K562 (cell line): ENCODE data around the gene INHBE. TPM values are rescaled to one million over a fixed set of nuclear protein-coding genes. Genes with fewer than 3 reads are reported as not detected.

ENCODE experiments used
- AFF1 ChIP-seq, 2 experiments: fragments of 450-650 bp; IDR thresholded peaks; 2 replicates each; pipeline ENCODE4 v1.6.1; 2018; ENCODE audit warnings: mild to moderate bottlenecking in 2 of 2, low read depth in 1 of 2; ENCODE audit not compliant: partially characterized antibody in 2 of 2
- ARNT ChIP-seq, 2 experiments: fragments of 450-650 bp; IDR thresholded peaks; 2 replicates each; pipeline ENCODE4 v1.6.1; 2016; ENCODE audit warnings: mild to moderate bottlenecking in 1 of 2
- EZH2 ChIP-seq: IDR thresholded peaks from 2 replicates; pipeline ENCODE4 v1.6.1; 2012; ENCODE audit warnings: low read depth, mild to moderate bottlenecking, inconsistent platforms, low read length, borderline replicate concordance
- FOSL1 ChIP-seq: fragments of 200-800 bp; sonication (Bioruptor generic); conservative IDR thresholded peaks from 2 replicates; pipeline ENCODE4 v1.6.1; 2016; ENCODE audit warnings: missing genetic modification characterization, missing compliant biosample characterization
- IFI16 ChIP-seq: fragments of 250-450 bp; sonication (Bioruptor Pico); IDR thresholded peaks from 2 replicates; pipeline ENCODE4 v2.1.2; 2022; ENCODE audit warnings: mild to moderate bottlenecking, inconsistent platforms
- MAZ ChIP-seq, 2 experiments: fragments of 450-650 bp in 1 of 2; sonication (generic) in 1 of 2; formaldehyde crosslinking; IDR thresholded peaks in 1 of 2; conservative IDR thresholded peaks in 1 of 2; 2 replicates each; pipeline versions ENCODE4 v1.4.0 to v1.5.0; 2020; ENCODE audit warnings: mild to moderate bottlenecking in 1 of 2, missing genetic modification reagents in 1 of 2
- NR2C1 ChIP-seq, 2 experiments: fragments of 450-650 bp; IDR thresholded peaks; 2 replicates each; pipeline ENCODE4 v1.6.1; 2017; ENCODE audit warnings: mild to moderate bottlenecking in 2 of 2, antibody characterized with exemption in 1 of 2, inconsistent platforms in 1 of 2, missing compliant biosample characterization in 1 of 2, missing genetic modification characterization in 1 of 2
- PATZ1 ChIP-seq: fragments of 250-450 bp; sonication (Bioruptor Pico); IDR thresholded peaks from 2 replicates; pipeline ENCODE4 v1.5.0; 2020; ENCODE audit warnings: mild to moderate bottlenecking, borderline replicate concordance
- PBX2 ChIP-seq, 2 experiments: IDR thresholded peaks in 1 of 2; conservative IDR thresholded peaks in 1 of 2; 2 replicates each; pipeline ENCODE4 v1.6.1; 2016; ENCODE audit warnings: low read depth in 2 of 2, mild to moderate bottlenecking in 1 of 2, missing compliant biosample characterization in 1 of 2, missing genetic modification characterization in 1 of 2, moderate library complexity in 1 of 2
- RAD21 ChIP-seq, 2 experiments: fragments of 250-450 bp in 1 of 2; fragments of 450-650 bp in 1 of 2; sonication (Bioruptor Pico) in 1 of 2; formaldehyde crosslinking in 1 of 2; IDR thresholded peaks in 1 of 2; conservative IDR thresholded peaks in 1 of 2; 2 replicates each; pipeline versions ENCODE4 v1.4.0 to v1.8.0; 2020 to 2022; ENCODE audit warnings: mild to moderate bottlenecking in 2 of 2, moderate library complexity in 1 of 2
- SMAD1 ChIP-seq: fragments of 150-350 bp; IDR thresholded peaks from 2 replicates; pipeline ENCODE4 v1.6.1; 2014; ENCODE audit warnings: low read length, low read depth; ENCODE audit not compliant: partially characterized antibody
- TBL1XR1 ChIP-seq, 2 experiments: IDR thresholded peaks; 2 replicates each; pipeline ENCODE4 v1.6.1; 2012; ENCODE audit warnings: improper control_type of control experiment in 2 of 2, low read length in 2 of 2, mild to moderate bottlenecking in 1 of 2
- TCF15 ChIP-seq: fragments of 250-450 bp; sonication (Bioruptor Pico); IDR thresholded peaks from 2 replicates; pipeline ENCODE4 v1.8.0; 2022; ENCODE audit warnings: moderate library complexity, mild to moderate bottlenecking, inconsistent platforms
- ZNF717 ChIP-seq: fragments of 250-450 bp; sonication (Bioruptor Pico); IDR thresholded peaks from 2 replicates; pipeline ENCODE4 v1.5.0; 2021
- ZNF766 ChIP-seq: fragments of 200-800 bp; sonication (Bioruptor generic); conservative IDR thresholded peaks from 2 replicates; pipeline ENCODE4 v1.6.1; 2016; ENCODE audit warnings: missing genetic modification characterization, missing compliant biosample characterization
- polyA plus RNA-seq, 8 experiments: library from polyadenylated mRNA; depleted of rRNA in 4 of 8; stranded (reverse) in 5 of 8; unstranded in 3 of 8; fragments of >200 nt; fragmentation: Nextera tagmentation in 2 of 8; fragmentation: Illumina TruSeq in 1 of 8; extraction: Ambion mirVana in 2 of 8; extraction: Trizol in 1 of 8; gene quantifications; 2 replicates each; pipeline versions ENCODE4 v1.2.1 to v1.2.3, GENCODE V29; 2011 to 2014; ENCODE audit warnings: inconsistent platforms in 1 of 8, missing spikeins in 1 of 8
- total RNA-seq, 7 experiments: library from RNA; depleted of rRNA in 6 of 7; stranded (reverse); fragments of >200 nt in 6 of 7; fragmentation: Illumina TruSeq in 2 of 7; extraction: Trizol in 2 of 7; gene quantifications; 2 replicates each; pipeline versions ENCODE4 v1.2.1 to v1.2.3, GENCODE V29; 2011 to 2021; ENCODE audit warnings: low replicate concordance in 1 of 7

The INHBE gene
- total and polyA plus RNA-seq, 9 of the 15 experiments (the other 6 are each of a cell fraction or from before 2014, with no cell fraction given) = 0.94 to 9.9 (median 7.3) TPM

- peak in 1 of 2 experiments; percentile 59; a peak in 1 of 4 replicates for TF ChIP-seq TBL1XR1 (IDR thresholded peaks at IDR 0.05; ENCODE audit: low read length in 2 of 2)
- no peak for TF ChIP-seq EZH2
- TF ChIP-seq RAD21 (CRISPR knock-in tag; conservative IDR thresholded peaks at IDR 0.05 in 1 of 2, IDR thresholded peaks at IDR 0.05 in 1 of 2) = peak in 1 of 2 experiments; percentile 4; a peak in 1 of 4 replicates
- peak; percentile 55 to 59; a peak in 3 of 4 replicates for TF ChIP-seq MAZ (CRISPR knock-in tag; conservative IDR thresholded peaks at IDR 0.05 in 1 of 2, IDR thresholded peaks at IDR 0.05 in 1 of 2)
- peak in 1 of 2 experiments; percentile 61; a peak in 2 of 4 replicates for TF ChIP-seq ARNT (IDR thresholded peaks at IDR 0.05)
- TF ChIP-seq FOSL1 (tag) = peak; percentile 48; the same call in 1 of the 2 replicates
- peak; percentile 21; the same call in 1 of the 2 replicates for TF ChIP-seq IFI16 (CRISPR knock-in tag)
- TF ChIP-seq NR2C1 (IDR thresholded peaks at IDR 0.05) = 0 out of 2 replicates have a peak, but pooled peaks have one; percentile 2
- peak; percentile 38; the same call in 1 of the 2 replicates for TF ChIP-seq NR2C1 (tag; IDR thresholded peaks at IDR 0.05)
- 0 out of 2 replicates have a peak, but pooled peaks have one; percentile 17 for TF ChIP-seq ZNF717 (CRISPR knock-in tag)
- TF ChIP-seq SMAD1 = peak; percentile 47
- peak in 1 of 2 experiments; percentile 41 for TF ChIP-seq AFF1 (IDR thresholded peaks at IDR 0.05; ENCODE audit: low read depth in 1 of 2, partially characterized antibody in 2 of 2)
- TF ChIP-seq PATZ1 = no peak
- TF ChIP-seq TCF15 (CRISPR knock-in tag) = peak; percentile 86
- peak; percentile 80 for TF ChIP-seq ZNF766 (CRISPR knock-in tag)
- TF ChIP-seq PBX2 (CRISPR knock-in tag; IDR thresholded peaks at IDR 0.05; ENCODE audit: low read depth) = peak; percentile 89
- peak; percentile 97 for TF ChIP-seq PBX2 (tag; conservative IDR thresholded peaks at IDR 0.05; ENCODE audit: low read depth)
Measured at GRCh38 chr12:57454566-57455373, at the start of gene INHBE (continued).
